Lower leg skin (tissue), 3 donors: ENCODE measurements around the gene ROBO1.

Experiments used
- POLR2A ChIP-seq, 2 donors: fragments of 450-650 bp; IDR thresholded peaks; one replicate each; pipeline ENCODE4 v1.6.1; 2016 to 2017; ENCODE audit warnings: antibody characterized with exemption in 2 of 2, mild to moderate bottlenecking in 1 of 2, moderate library complexity in 1 of 2
- TF ChIP-seq, protein P1 (sequence below), 3 donors: fragments of 450-650 bp; IDR thresholded peaks; one replicate each; pipeline ENCODE4 v1.5.1; 2016; ENCODE audit warnings: antibody characterized with exemption in 3 of 3, mild to moderate bottlenecking in 3 of 3, moderate library complexity in 2 of 3

DNA sequence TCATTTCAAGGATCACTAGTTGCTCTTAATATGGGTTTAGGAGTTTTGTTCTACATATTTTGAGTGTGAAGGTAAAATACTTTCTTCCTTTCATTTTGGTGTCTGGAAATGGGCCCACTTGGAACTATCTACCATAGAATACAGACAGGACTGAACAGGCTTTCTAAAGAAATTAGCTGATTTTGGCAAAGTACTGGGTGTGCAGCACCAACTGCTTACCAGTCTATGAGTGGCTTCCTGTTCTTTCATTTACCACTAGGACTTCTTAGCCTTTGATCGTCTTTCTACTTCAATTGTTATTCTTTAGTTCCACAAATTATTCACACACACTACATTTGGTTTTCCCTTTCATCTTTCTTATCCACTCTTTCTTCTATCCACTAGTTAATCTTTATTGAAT is 1196.3 kb downstream of the ROBO1 start:
- no peak for TF ChIP-seq POLR2A (IDR thresholded peaks at IDR 0.05)
- TF ChIP-seq, protein P1, sequence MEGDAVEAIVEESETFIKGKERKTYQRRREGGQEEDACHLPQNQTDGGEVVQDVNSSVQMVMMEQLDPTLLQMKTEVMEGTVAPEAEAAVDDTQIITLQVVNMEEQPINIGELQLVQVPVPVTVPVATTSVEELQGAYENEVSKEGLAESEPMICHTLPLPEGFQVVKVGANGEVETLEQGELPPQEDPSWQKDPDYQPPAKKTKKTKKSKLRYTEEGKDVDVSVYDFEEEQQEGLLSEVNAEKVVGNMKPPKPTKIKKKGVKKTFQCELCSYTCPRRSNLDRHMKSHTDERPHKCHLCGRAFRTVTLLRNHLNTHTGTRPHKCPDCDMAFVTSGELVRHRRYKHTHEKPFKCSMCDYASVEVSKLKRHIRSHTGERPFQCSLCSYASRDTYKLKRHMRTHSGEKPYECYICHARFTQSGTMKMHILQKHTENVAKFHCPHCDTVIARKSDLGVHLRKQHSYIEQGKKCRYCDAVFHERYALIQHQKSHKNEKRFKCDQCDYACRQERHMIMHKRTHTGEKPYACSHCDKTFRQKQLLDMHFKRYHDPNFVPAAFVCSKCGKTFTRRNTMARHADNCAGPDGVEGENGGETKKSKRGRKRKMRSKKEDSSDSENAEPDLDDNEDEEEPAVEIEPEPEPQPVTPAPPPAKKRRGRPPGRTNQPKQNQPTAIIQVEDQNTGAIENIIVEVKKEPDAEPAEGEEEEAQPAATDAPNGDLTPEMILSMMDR (IDR thresholded peaks at IDR 0.05): no peak
